Pancreas (tissue), 10 donors: Measurements from ENCODE around the gene ATXN7L2. TPM values are rescaled to one million over a fixed set of nuclear protein-coding genes. Genes with fewer than 3 reads are reported as not detected.

ENCODE experiments used
- ATAC-seq, 4 donors: fragments of 200-7000 bp; cut with Tn5 transposase; one replicate each; pipeline versions ENCODE4 v1.8.0 to v1.9.1; 2020; ENCODE audit warnings: mild to moderate bottlenecking in 4 of 4, moderate library complexity in 4 of 4
- DNase-seq, 6 donors: peaks; one replicate each; pipeline ENCODE4 v3.0.0-alpha.2; 2020
- FAIRE-seq: peaks from 2 replicates; lab custom pipeline; 2012; peaks lifted over from hg19 to GRCh38; lab: Jason Lieb, UNC
- H3K27ac ChIP-seq, 4 donors: fragments of 200-600 bp; sonication (generic); 1 replicate in 3 of 4; 2 replicates in 1 of 4; pipeline versions ENCODE4 v1.5.0 to v1.8.0; 2020
- H3K27me3 ChIP-seq, 4 donors: fragments of 200-600 bp; one replicate each; pipeline ENCODE4 v1.8.0; 2021
- H3K36me3 ChIP-seq, 3 donors: fragments of 200-600 bp; sonication (generic) in 1 of 3; one replicate each; pipeline versions ENCODE4 v1.5.0 to v1.8.0; 2020 to 2021
- H3K4me1 ChIP-seq, 3 donors: fragments of 200-600 bp; one replicate each; pipeline ENCODE4 v1.8.0; 2021
- H3K4me3 ChIP-seq, 4 donors: fragments of 200-600 bp; sonication (generic) in 2 of 4; one replicate each; pipeline versions ENCODE4 v1.5.0 to v1.8.0; 2020 to 2021
- H3K9me3 ChIP-seq, 4 donors: fragments of 200-600 bp; one replicate each; pipeline ENCODE4 v1.8.0; 2021
- WGBS, 2 donors: extraction: QIAGEN DNeasy Blood & Tissue Kit; methylation state at CpG; one replicate each; pipeline ENCODE4 v1.1.7; 2013; 5-methylcytosine and 5-hydroxymethylcytosine counted together
- intact Hi-C, 3 donors: fragments of 100-400 bp; cut with DNase I; formaldehyde crosslinking; loops; one replicate each; pipeline versions ENCODE4 v1.11.1 to v1.14.2; 2022
- polyA plus RNA-seq, 2 donors: library from polyadenylated mRNA; stranded (reverse); fragments of 200-250 nt; gene quantifications; one replicate each; pipeline ENCODE4 v1.2.3, GENCODE V29; 2013
- total RNA-seq, 6 donors: library from RNA; stranded (reverse); fragmentation: NEBNext Ultra II Directional in 4 of 6; extraction: Animal tissue kit (Norgen Biotek cat#: 25700) in 4 of 6; gene quantifications; one replicate each; pipeline versions ENCODE4 v1.2.1 to v1.2.4, GENCODE V29; 2021 to 2023
- TF ChIP-seq, protein P1 (sequence below), 4 donors: fragments of 200-600 bp; sonication (generic) in 3 of 4; IDR thresholded peaks; one replicate each; pipeline versions ENCODE4 v1.5.0 to v1.8.0; 2021; ENCODE audit warnings: antibody characterized with exemption in 4 of 4
- donor health status: healthy with polysubstance abuse.
- donor health status: DM: no; HTN: no; CAD: no; lungs with moderate emphysema.
- donor health status: DM: no; HTN: no; CAD: no.
- donor health status: control.
- donor health status: control.
- donor health status: Bipolar disorder and iron deficiency.
- donor health status: DM: yes; HTN: yes; CAD: no.
- donor health status: DM: no; HTN: no; CAD: no.
- donor health status: DM: no; HTN: no; CAD: no.
- donor health status: DM: yes; HTN: yes; CAD: no.

Gene ATXN7L2
- total and polyA plus RNA-seq, 8 donors: 1.1 to 15.7 (median 1.9) TPM

- TF ChIP-seq, protein P1, sequence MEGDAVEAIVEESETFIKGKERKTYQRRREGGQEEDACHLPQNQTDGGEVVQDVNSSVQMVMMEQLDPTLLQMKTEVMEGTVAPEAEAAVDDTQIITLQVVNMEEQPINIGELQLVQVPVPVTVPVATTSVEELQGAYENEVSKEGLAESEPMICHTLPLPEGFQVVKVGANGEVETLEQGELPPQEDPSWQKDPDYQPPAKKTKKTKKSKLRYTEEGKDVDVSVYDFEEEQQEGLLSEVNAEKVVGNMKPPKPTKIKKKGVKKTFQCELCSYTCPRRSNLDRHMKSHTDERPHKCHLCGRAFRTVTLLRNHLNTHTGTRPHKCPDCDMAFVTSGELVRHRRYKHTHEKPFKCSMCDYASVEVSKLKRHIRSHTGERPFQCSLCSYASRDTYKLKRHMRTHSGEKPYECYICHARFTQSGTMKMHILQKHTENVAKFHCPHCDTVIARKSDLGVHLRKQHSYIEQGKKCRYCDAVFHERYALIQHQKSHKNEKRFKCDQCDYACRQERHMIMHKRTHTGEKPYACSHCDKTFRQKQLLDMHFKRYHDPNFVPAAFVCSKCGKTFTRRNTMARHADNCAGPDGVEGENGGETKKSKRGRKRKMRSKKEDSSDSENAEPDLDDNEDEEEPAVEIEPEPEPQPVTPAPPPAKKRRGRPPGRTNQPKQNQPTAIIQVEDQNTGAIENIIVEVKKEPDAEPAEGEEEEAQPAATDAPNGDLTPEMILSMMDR (IDR thresholded peaks at IDR 0.05): no peak
Observed at GRCh38 chr1:109457819-109458218, 25.9 kb upstream of the ATXN7L2 start.

DNA sequence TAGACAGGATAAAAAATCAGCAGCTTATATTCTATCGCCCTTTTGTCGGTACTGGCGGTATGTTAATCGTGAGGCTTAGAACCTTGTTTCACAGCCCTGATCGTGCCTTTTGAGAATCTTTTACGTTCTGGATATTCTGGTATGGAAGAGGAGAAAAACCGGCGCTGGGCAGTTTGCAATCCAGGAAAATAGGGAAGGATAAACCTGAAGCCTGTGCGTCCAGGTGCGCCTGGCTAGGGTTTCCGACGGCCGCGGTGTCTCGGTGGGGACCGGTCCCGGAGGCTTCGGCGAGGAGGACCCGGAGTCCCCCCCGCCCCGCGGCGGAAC is 17.6 kb upstream of the ATXN7L2 start:
- Histone ChIP-seq H3K9me3 (no peaks in the 10 kb centered on the region), H3K4me1 (peaks cover 0 to 5% (median 0%) of the 10 kb centered on the region in 3 donors), H3K27ac (peak overlapping the region; percentile 11 to 63 (median 30)), H3K4me3 (peak overlapping the region; percentile 65 to 81 (median 72)), H3K36me3 (no peaks in the 10 kb centered on the region), H3K27me3 (no peaks in the 10 kb centered on the region)
- DNase-seq (no peak), ATAC-seq (no peak), FAIRE-seq (no peak)
- intact Hi-C loops: no loop called here
- TF ChIP-seq, protein P1 (IDR thresholded peaks at IDR 0.05): no peak
- WGBS, 2 donors: 2% methylated on average over 24 of the region's 24 CpGs

More at GRCh38 chr1:109457819-109458218, 25.9 kb upstream of the ATXN7L2 start:
- intact Hi-C loops: no loop called here
- H3K4me3 ChIP-seq: no peak overlapping the region
- H3K27me3 ChIP-seq: no peaks in the 10 kb centered on the region
- H3K27ac ChIP-seq: no peak overlapping the region
- no peaks in the 10 kb centered on the region for H3K9me3 ChIP-seq
- WGBS, 2 donors: 52 to 53% methylated on average over 4 of the region's 4 CpGs
- no peaks in the 10 kb centered on the region for H3K4me1 ChIP-seq
- H3K36me3 ChIP-seq: no peaks in the 10 kb centered on the region
- ATAC-seq: no peak
- no peak for FAIRE-seq
- no peak for DNase-seq

GRCh38 chr1:109466452-109467300 is 17.0 kb upstream of the ATXN7L2 start, which contains the start of gene SYPL2:
Gene SYPL2 (plus strand): TSS chr1:109466546. CDS start chr1:109466844, 298 bp downstream.
- 1% methylated on average over 52 to 88 of the region's 88 CpGs for WGBS, 2 donors
- DNase-seq (peak; percentile 65 to 89 (median 78)), FAIRE-seq (no peak), ATAC-seq (peak; percentile 86 to 93 (median 91))
- peak within 1 kb of the TSS; percentile 65 to 81 (median 72) for H3K4me3 ChIP-seq
- H3K9me3 ChIP-seq: no peaks in the 10 kb centered on the region
- H3K27me3 ChIP-seq: no peaks in the 10 kb centered on the region
- H3K27ac ChIP-seq: peak within 1 kb of the TSS; percentile 11 to 63 (median 30)
- H3K4me1 ChIP-seq: peaks cover 0 to 5% (median 0%) of the 10 kb centered on the region in 3 donors
- intact Hi-C loops: no loop called here
- no peaks in the 10 kb centered on the region for H3K36me3 ChIP-seq
- TF ChIP-seq, protein P1 (IDR thresholded peaks at IDR 0.05): no peak

DNA sequence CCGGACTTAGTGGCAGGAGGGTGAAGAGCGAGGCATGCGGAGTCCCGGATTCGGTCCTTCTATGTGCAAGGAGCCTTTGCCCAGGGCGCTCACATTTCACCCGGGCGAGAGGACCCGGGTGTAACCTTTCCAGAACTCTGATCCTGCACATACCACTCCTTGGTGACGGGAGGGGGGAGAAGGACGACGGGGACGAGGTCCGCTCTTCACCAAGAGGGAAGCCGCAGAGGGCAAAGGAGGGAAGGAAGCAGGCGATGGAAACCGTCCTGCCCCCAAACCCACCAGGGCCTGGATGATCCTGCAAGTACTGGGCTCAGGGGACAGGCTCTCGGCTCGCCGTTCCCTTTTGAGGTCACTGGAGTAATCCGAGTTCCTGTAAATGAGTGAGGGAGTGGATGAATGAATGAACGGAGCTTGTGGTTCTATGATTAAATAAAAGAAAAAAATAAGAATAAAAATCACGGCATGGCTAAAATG is 16.4 kb upstream of the ATXN7L2 start:
- WGBS, 2 donors: 15 to 17% methylated on average over 23 of the region's 23 CpGs
- Histone ChIP-seq H3K4me1 (peaks cover 0 to 5% (median 0%) of the 10 kb centered on the region in 3 donors), H3K27ac (no peak overlapping the region), H3K27me3 (no peaks in the 10 kb centered on the region), H3K4me3 (peak overlapping the region; percentile 65 to 81 (median 72)), H3K9me3 (no peaks in the 10 kb centered on the region), H3K36me3 (no peaks in the 10 kb centered on the region)
- FAIRE-seq (no peak), ATAC-seq (peak in 3 of 4 donors; percentile 28 to 46 (median 34)), DNase-seq (no peak)
- intact Hi-C loops: no loop called here
- TF ChIP-seq, protein P1 (IDR thresholded peaks at IDR 0.05): no peak
